Heart left ventricle (tissue), 13 donors: ENCODE data around the gene STBD1.

Experiments used
- POLR2A ChIP-seq, 2 donors: fragments of 450-650 bp; IDR thresholded peaks; one replicate each; pipeline ENCODE4 v1.6.1; 2017; ENCODE audit warnings: antibody characterized with exemption in 2 of 2, mild to moderate bottlenecking in 2 of 2, moderate library complexity in 2 of 2
- TF ChIP-seq, protein P1 (sequence below), 12 donors: fragments of 200-600 bp; sonication (generic) in 4 of 12; IDR thresholded peaks; one replicate each; pipeline versions ENCODE4 v1.5.0 to v1.8.0; 2018 to 2022; ENCODE audit warnings: antibody characterized with exemption in 12 of 12, mild to moderate bottlenecking in 5 of 12
- donor health status: ischemic (EF 13 %, LVEDD 7.1; RV severe dilation, severe dysfunction).
- donor health status: DM: no; HTN: yes; CAD: no.
- donor health status: DM: no; HTN: no; CAD: no.
- donor health status: ischemic (EF 25% LVEDD 6.9; RV normal size, moderate dysfunction).
- donor health status: ischemic (EF 25% LVEDD 5.7; RV mildly dilated, moderate dysfunction).
- donor health status: ischemic (EF 35%, LVEDD 5.7; RV mildly dilated, moderate dysfunction).
- donor health status: nonischemic (EF 11% LVEDD 7.7; RV severe dilation, severe dysfunction).
- donor health status: DM: yes; HTN: yes; CAD: no.
- donor health status: PGD.
- donor health status: ischemic (EF 29% LVEDD 5.4; RV normal size, mild dysfunction).
- donor health status: nonischemic (EF 23%, LVEDD 6.1; RV moderate dilation, normal function).

DNA sequence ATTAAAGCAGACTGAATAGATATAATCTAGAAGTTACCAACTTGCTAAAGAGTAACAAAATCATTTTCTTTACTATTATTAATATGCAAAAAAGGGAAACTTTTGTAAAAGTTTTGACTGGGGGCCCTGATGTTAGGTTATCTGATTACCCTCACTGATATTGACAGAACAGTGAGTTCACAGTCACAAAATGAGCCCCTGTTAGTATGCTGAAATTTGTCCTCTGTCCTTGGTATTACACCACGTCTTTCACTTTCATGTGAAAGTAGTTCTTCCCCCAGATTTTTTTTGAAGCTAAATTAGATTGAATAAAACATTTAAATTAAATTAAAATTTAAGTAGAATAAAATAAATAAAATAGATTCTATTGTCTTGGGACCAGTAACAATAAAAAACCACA is 5.9 kb downstream of the STBD1 start:
- TF ChIP-seq, protein P1, sequence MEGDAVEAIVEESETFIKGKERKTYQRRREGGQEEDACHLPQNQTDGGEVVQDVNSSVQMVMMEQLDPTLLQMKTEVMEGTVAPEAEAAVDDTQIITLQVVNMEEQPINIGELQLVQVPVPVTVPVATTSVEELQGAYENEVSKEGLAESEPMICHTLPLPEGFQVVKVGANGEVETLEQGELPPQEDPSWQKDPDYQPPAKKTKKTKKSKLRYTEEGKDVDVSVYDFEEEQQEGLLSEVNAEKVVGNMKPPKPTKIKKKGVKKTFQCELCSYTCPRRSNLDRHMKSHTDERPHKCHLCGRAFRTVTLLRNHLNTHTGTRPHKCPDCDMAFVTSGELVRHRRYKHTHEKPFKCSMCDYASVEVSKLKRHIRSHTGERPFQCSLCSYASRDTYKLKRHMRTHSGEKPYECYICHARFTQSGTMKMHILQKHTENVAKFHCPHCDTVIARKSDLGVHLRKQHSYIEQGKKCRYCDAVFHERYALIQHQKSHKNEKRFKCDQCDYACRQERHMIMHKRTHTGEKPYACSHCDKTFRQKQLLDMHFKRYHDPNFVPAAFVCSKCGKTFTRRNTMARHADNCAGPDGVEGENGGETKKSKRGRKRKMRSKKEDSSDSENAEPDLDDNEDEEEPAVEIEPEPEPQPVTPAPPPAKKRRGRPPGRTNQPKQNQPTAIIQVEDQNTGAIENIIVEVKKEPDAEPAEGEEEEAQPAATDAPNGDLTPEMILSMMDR (IDR thresholded peaks at IDR 0.05): no peak
- no peak for TF ChIP-seq POLR2A (IDR thresholded peaks at IDR 0.05)
